ENCODE results near the gene CES3. TPM values are rescaled to one million over a fixed set of nuclear protein-coding genes. Genes with fewer than 3 reads are reported as not detected.

The CES3 gene
- total RNA-seq, 4 donors from 2014 or later = 0.31 to 1.6 (median 0.84) TPM

- no peak for TF ChIP-seq CTCF (IDR thresholded peaks at IDR 0.05)
- no peak for DNase-seq (ENCODE audit: low spot score)
- no peak for ATAC-seq (ENCODE audit: low FRiP score)
Observed at GRCh38 chr16:67019171-67019570, 58.1 kb downstream of the CES3 start.

GRCh38 chr16:67021321-67021720 is 60.3 kb downstream of the CES3 start:
- ATAC-seq (ENCODE audit: low FRiP score) (no peak), DNase-seq (ENCODE audit: low spot score) (no peak)
- no peak for TF ChIP-seq CTCF (IDR thresholded peaks at IDR 0.05)

GRCh38 chr16:67022531-67023214 is 61.6 kb downstream of the CES3 start:
- no peak for TF ChIP-seq CTCF (IDR thresholded peaks at IDR 0.05)
- ATAC-seq (ENCODE audit: low FRiP score) (no peak), DNase-seq (ENCODE audit: low spot score) (no peak)

- TF ChIP-seq CTCF (IDR thresholded peaks at IDR 0.05) = no peak
- ATAC-seq (ENCODE audit: low FRiP score) (no peak), DNase-seq (ENCODE audit: low spot score) (no peak)
Observed at GRCh38 chr16:67023689-67024088, 62.6 kb downstream of the CES3 start.

Small RNAs within 50 kb of the gene (small RNA-seq; reads per million reads assigned to genes)
- not detected for gene RN7SL543P

Other genes starting within 250 kb of the CES3 start
- gene DYNC1LI2, start 209.7 kb upstream of the CES3 start, total RNA-seq = 100 to 1,000 TPM; 120 to 199 (median 169) TPM
- not detected for gene TERB1, start 159.7 kb upstream of the CES3 start, total RNA-seq
- gene NAE1, start 130.3 kb upstream of the CES3 start, total RNA-seq = 10 to 100 TPM; 29.7 to 36.4 (median 35.3) TPM
- not detected for gene CA7, start 116.9 kb upstream of the CES3 start, total RNA-seq
- gene PDP2, start 80.8 kb upstream of the CES3 start, total RNA-seq = 10 to 100 TPM; 17.9 to 48.2 (median 20.5) TPM
- not detected for gene CDH16, start 42.4 kb upstream of the CES3 start, total RNA-seq
- gene RRAD, start 35.7 kb upstream of the CES3 start, total RNA-seq = 10 to 100 TPM in 3 of 4 donors, 1 to 10 TPM in 1; 3.8 to 21.0 (median 11.9) TPM
- gene CIAO2B, start 26.9 kb upstream of the CES3 start, total RNA-seq = 10 to 100 TPM; 50.4 to 86.8 (median 70.4) TPM
- 10 to 100 TPM; 25.1 to 34.3 (median 28.1) TPM for gene CES2, start 25.8 kb upstream of the CES3 start, total RNA-seq
- gene CES4A, start 27.3 kb downstream of the CES3 start, total RNA-seq = 10 to 100 TPM in 3 of 4 donors, 1 to 10 TPM in 1; 4.4 to 48.1 (median 14.3) TPM
- gene CBFB, start 67.9 kb downstream of the CES3 start, total RNA-seq = 10 to 100 TPM; 30.3 to 77.6 (median 35.4) TPM
- gene PHAF1, start 148.7 kb downstream of the CES3 start, total RNA-seq = 10 to 100 TPM; 12.1 to 28.8 (median 16.4) TPM
- 10 to 100 TPM in 3 of 4 donors, 1 to 10 TPM in 1; 6.8 to 19.2 (median 14.9) TPM for gene B3GNT9, start 189.7 kb downstream of the CES3 start, total RNA-seq
- gene TRADD, start 198.6 kb downstream of the CES3 start, total RNA-seq = 10 to 100 TPM; 25.3 to 32.5 (median 28.9) TPM
- 10 to 100 TPM; 12.8 to 24.7 (median 15.9) TPM for gene FBXL8, start 198.7 kb downstream of the CES3 start, total RNA-seq
- 10 to 100 TPM; 21.2 to 77.2 (median 35.8) TPM for gene HSF4, start 203.5 kb downstream of the CES3 start, total RNA-seq
- 10 to 100 TPM; 17.1 to 60.4 (median 41.3) TPM for gene NOL3, start 209.3 kb downstream of the CES3 start, total RNA-seq
- 10 to 100 TPM; 12.6 to 53.4 (median 17.2) TPM for gene MATCAP1, start 222.7 kb downstream of the CES3 start, total RNA-seq
- 10 to 100 TPM in 1 of 4 donors, 1 to 10 TPM in 3; 2.3 to 28.8 (median 3.4) TPM for gene EXOC3L1, start 228.9 kb downstream of the CES3 start, total RNA-seq
- 100 to 1,000 TPM in 2 of 4 donors, 10 to 100 TPM in 2; 84.9 to 156 (median 107) TPM for gene E2F4, start 230.9 kb downstream of the CES3 start, total RNA-seq
- gene ELMO3, start 237.9 kb downstream of the CES3 start, total RNA-seq = 1 to 10 TPM; 1.9 to 4.2 (median 3.1) TPM